GM12872 (cell line): ENCODE data around the gene NPIPA3.
"Not testable (repeated sequence)": the region's sequence is repeated elsewhere in the genome, so short reads cannot be mapped to it uniquely, and the experiment has no call there.

ENCODE experiments used
- CTCF ChIP-seq: IDR thresholded peaks from 3 replicates; pipeline ENCODE4 v1.5.1; 2011; ENCODE audit warnings: low read depth, mild to moderate bottlenecking, low read length, moderate library complexity; ENCODE audit not compliant: insufficient read depth

Gene NPIPA3

DNA sequence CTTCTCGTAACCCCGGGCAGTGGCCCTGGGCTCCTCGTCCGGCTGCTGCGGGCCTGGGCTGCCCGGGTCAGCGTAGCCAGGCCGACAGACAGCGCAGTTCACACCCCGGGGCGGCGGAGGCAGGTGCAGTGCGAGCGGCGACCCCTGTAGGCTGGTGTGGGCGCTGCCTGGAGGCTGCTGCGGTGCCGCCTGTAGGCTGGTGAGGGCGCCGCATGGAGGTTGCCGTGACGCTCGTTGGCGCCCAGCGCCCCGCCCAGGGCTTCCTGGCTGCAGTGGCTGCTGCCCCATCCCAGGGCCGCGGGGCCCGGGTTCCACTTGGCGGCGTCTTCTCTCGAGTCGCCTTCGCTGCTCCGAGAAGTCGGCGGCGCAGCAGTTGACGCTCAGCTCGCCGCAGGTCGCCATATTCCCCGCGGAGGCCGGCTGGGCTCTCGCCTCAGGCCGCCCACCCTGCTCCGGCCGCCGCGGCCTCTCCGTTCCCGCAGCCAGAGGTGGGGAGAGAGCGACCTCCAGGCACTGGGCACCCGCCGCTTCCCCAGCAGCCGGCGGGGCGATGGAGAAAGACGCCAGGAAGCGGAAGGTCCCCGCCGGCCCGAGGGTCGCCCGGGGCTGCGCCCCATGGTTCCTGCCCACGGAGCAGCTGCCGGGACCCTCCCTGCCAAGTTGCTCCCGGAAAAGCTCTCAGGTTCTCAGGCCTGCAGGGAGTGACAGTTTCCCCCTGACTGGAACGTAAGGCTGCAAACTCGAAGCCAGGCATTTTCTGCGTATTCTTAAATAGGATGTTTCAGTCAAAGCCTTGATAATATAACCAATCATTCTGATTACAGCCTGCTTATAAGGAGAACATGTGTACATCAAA is at the start of gene NPIPA3:
NPIPA3 (plus strand) TSS at position 256 of the 856 bp plus-strand sequence. CDS start 5,533 bp downstream, outside the sequence.
- not testable (repeated sequence) for TF ChIP-seq CTCF

DNA sequence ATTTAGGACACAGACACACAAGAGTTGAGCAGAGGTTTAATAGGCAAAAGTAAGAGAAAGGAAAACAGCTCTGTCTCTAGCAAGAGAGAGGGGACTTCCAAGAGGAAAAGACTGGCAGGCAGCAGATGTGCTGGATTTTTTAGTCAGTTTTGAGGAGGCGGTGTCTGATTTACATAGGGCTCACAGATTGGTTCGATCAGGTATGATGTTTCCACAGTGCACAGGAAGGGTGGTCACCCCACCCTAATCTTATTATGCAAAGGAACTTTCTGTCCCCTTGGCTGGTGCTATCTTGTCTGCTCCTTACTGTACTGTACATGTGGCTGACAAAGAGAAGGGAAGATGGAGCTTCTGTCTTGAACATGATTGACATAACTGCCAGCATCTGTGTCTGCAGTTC is 45.1 kb upstream of the NPIPA3 start:
- no peak for TF ChIP-seq CTCF

DNA sequence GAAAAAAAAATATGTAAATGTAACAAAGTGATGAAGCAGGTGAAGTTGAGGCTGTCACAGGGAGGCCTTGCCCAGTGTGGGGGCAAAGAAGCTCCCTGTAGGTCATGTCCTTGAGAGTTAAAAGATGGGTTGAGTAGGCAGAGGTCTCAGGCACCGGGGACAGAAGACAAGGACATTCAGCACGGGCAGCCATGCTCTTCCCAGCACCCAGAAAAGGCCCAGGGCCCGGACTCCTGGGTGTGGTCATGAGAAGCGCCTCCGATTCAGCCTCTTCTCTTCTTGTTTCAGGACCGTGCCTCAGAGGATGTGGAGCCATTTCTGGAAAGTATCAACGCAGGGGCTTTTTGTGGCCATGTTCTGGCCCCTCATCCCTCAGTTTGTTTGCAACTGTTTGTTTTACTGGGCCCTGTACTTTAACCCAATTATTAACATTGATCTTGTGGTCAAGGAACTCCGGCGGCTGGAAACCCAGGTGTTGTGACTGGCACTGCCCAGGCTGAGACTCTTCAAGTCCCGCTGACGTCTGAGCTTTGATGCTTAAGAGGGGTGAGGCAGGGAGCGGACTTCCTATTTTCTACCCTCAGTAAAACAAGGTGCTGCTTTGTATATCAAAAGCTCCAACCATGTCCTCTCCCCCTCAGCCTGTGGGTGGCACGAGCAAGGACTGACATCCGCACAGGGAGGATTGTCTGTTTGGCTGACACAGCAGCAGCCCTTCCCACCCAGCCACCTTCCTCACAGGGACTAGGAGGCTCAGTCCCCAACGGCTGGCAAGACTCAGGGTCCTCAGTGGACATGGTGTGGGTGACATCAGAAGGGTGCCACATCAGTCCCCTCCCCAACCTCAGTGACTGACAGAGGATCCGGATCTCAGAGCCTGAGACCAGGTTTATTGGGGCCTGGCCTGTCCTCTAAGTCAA is 35.6 kb upstream of the NPIPA3 start:
- TF ChIP-seq CTCF: no peak

DNA sequence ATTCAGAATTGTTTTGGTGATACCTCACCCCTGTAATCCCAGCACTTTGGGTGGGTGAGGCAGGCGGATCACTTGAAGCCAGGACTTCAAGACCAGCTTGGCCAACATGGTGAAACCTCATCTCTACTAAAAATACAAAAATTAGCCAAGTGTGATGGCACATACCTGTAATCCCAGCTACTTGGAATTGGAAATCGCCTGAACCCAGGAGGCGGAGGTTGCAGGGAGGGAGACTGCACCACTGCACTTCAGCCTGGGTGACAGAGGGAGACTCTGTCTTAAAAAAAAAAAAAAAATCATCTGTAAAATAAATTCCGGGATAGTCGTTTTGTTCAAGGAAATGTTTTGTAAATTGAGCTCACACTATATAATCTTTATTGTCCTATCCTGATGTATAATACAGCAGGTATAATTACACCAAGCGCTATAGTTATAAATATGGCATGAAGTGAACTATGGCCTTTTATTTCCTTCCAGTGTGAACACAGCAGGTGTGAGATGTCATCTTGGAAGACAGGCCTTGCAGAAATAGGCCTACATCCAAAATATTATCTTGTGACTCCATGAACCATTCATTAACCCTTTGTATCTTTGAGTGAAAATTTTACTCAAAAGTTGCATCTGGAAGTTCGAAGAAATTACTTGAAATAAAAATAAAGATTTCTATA is 34.5 kb upstream of the NPIPA3 start:
- no peak for TF ChIP-seq CTCF

GRCh38 chr16:14669776-14670175 is 33.4 kb upstream of the NPIPA3 start:
- TF ChIP-seq CTCF: no peak

GRCh38 chr16:14672403-14672971 is 30.7 kb upstream of the NPIPA3 start:
- TF ChIP-seq CTCF: no peak
